ENCODE measurements around the gene SPATA9. TPM values are rescaled to one million over a fixed set of nuclear protein-coding genes. Genes with fewer than 3 reads are reported as not detected.

SPATA9 gene
- total and polyA plus RNA-seq, 2 of the 13 experiments (the other 11 are each of a cell fraction or from before 2014, with no cell fraction given), result not detected

DNA sequence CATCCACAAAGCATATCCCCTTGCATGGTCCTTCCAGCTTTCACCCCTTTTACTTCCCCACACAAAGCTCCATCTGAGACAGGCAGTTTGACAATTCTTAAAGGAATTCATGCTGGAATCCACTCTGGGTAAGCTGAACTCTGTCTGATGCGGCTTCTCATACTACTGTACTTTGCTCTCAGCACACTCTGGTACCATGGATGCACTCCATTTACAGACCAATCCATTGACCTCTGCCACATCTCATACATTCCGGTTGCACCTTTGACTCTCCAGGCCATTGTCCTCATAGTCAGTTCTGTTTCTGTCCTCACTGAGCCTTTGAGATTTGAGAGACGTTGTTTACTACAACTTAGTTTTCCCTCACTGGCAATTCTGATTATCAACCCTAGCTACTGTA lies 12.2 kb downstream of the SPATA9 start (continued):
- TF ChIP-seq SNAPC4 (CRISPR knock-in tag; IDR thresholded peaks at IDR 0.05) (no peak), POGZ (CRISPR knock-in tag; IDR thresholded peaks at IDR 0.05) (peak; percentile 62; the same call in 1 of the 2 replicates), RXRB (CRISPR knock-in tag; IDR thresholded peaks at IDR 0.05; ENCODE audit: borderline replicate concordance) (peak; percentile 75), HDAC2 (CRISPR knock-in tag; IDR thresholded peaks at IDR 0.05) (peak; percentile 43; the same call in 1 of the 2 replicates), PAXIP1 (CRISPR knock-in tag; conservative IDR thresholded peaks at IDR 0.05) (peak; percentile 65), HDAC1 (CRISPR knock-in tag; IDR thresholded peaks at IDR 0.05) (peak; percentile 34; the same call in 1 of the 2 replicates), NR2F6 (IDR thresholded peaks at IDR 0.05) (peak; percentile 61), NR2F6 (CRISPR knock-in tag; IDR thresholded peaks at IDR 0.05) (peak; percentile 58; the same call in 1 of the 2 replicates), TBL1XR1 (IDR thresholded peaks at IDR 0.05; ENCODE audit: borderline replicate concordance, low read length, partially characterized antibody) (no peak), SRSF9 (IDR thresholded peaks at IDR 0.05; ENCODE audit: borderline replicate concordance, insufficient read depth, low read depth, low read length, poor library complexity, severe bottlenecking) (no peak), SOX13 (IDR thresholded peaks at IDR 0.05) (no peak), SOX13 (CRISPR knock-in tag; conservative IDR thresholded peaks at IDR 0.05 in 1 of 2, IDR thresholded peaks at IDR 0.05 in 1 of 2) (peak in 1 of 2 experiments; percentile 66; a peak in 1 of 4 replicates), POLR2A (IDR thresholded peaks at IDR 0.05; ENCODE audit: insufficient read depth in 1 of 2, low read depth in 2 of 2, low read length in 2 of 2) (no peak), NAIF1 (CRISPR knock-in tag; IDR thresholded peaks at IDR 0.05; ENCODE audit: borderline replicate concordance) (no peak), BRD4 (CRISPR knock-in tag; IDR thresholded peaks at IDR 0.05) (no peak), ZNF34 (CRISPR knock-in tag; IDR thresholded peaks at IDR 0.05; ENCODE audit: borderline replicate concordance) (no peak), ZNF496 (CRISPR knock-in tag; IDR thresholded peaks at IDR 0.05; ENCODE audit: insufficient replicate concordance) (no peak), FOXP1 (IDR thresholded peaks at IDR 0.05) (no peak), FOXP1 (CRISPR knock-in tag; IDR thresholded peaks at IDR 0.05) (0 out of 2 replicates have a peak, but pooled peaks have one; percentile 20), TEAD3 (CRISPR knock-in tag; optimal IDR thresholded peaks at IDR 0.05; ENCODE audit: borderline replicate concordance) (peak; percentile 87), JUNB (CRISPR knock-in tag; IDR thresholded peaks at IDR 0.05; ENCODE audit: borderline replicate concordance) (no peak), HNF4A (CRISPR knock-in tag; IDR thresholded peaks at IDR 0.05) (peak; percentile 86)
- TF ChIP-seq, protein P1, sequence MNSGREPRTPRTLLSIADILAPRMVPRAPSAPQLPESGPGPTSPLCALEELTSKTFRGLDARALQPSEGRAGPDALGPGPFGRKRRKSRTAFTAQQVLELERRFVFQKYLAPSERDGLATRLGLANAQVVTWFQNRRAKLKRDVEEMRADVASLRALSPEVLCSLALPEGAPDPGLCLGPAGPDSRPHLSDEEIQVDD (CRISPR knock-in tag; IDR thresholded peaks at IDR 0.05; ENCODE audit: borderline replicate concordance), result no peak
